Astrocyte of the cerebellum (primary cell): Measurements from ENCODE around the gene ATP2C2.

Source experiments
- DNase-seq: peaks from one replicate; pipeline ENCODE4 v3.0.0-alpha.2; 2011; ENCODE audit warnings: low read depth
- H3K4me3 ChIP-seq: 2 replicates; pipeline ENCODE4 v1.5.1; 2011; ENCODE audit warnings: mild to moderate bottlenecking, low read depth, low read length, moderate library complexity
- in situ Hi-C: cut with HindIII; loops from 2 replicates; pipeline ENCODE4 v1.10.0; 2017; ENCODE audit warnings: low sequenced_read_pairs
- TF ChIP-seq, protein P1 (sequence below): IDR thresholded peaks from 2 replicates; pipeline ENCODE4 v1.5.1; 2012; ENCODE audit warnings: low read length, low read depth, moderate library complexity, mild to moderate bottlenecking; ENCODE audit errors: missing control alignments

ATP2C2 gene

DNA sequence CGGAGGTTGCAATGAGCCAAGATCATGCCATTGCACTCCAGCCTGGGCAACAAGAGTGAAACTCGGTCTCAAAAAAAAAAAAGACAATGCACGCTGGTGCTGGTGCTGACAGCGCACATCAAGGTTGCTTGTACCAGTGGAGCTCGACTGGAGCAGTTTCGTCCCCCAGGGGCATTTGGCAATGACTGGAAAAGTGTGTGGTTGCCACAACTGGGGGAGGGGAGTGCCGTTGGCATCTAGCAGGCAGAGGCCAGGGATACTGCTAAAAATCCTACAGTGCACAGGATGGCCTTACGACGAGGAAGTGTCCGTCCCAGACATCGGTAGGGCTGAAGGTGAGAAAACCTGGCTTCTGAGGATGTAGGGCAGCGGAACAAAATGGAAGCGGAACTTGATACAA lies 133.7 kb downstream of the ATP2C2 start:
- DNase-seq, result no peak
- no peak overlapping the region for H3K4me3 ChIP-seq
- TF ChIP-seq, protein P1, sequence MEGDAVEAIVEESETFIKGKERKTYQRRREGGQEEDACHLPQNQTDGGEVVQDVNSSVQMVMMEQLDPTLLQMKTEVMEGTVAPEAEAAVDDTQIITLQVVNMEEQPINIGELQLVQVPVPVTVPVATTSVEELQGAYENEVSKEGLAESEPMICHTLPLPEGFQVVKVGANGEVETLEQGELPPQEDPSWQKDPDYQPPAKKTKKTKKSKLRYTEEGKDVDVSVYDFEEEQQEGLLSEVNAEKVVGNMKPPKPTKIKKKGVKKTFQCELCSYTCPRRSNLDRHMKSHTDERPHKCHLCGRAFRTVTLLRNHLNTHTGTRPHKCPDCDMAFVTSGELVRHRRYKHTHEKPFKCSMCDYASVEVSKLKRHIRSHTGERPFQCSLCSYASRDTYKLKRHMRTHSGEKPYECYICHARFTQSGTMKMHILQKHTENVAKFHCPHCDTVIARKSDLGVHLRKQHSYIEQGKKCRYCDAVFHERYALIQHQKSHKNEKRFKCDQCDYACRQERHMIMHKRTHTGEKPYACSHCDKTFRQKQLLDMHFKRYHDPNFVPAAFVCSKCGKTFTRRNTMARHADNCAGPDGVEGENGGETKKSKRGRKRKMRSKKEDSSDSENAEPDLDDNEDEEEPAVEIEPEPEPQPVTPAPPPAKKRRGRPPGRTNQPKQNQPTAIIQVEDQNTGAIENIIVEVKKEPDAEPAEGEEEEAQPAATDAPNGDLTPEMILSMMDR, result no peak
- in situ Hi-C loops, result loop anchor here (25.0 kb wide), 1 partner anchor 235 kb away; no protein-coding TSS in a partner anchor

DNA sequence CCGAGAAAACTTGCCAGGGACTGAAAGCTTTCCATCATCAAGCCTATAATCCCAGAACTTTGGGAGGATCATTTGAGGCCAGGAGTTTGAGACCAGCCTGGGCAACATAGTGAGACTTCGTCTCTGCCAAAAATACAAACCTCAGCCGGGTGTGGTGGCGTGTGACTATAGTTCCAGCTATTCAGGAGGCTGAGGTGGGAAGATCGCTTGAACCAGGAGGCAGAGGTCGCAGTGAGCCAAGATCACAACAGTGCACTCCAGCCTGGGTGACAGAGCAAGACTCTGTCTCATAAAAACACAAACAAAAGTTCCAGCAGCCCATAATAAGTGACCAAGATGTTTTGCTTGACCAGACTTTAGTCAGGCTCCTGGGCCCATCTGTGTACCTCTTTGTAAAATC lies 134.2 kb downstream of the ATP2C2 start:
- in situ Hi-C loops, result loop anchor here (25.0 kb wide), 1 partner anchor 235 kb away; no protein-coding TSS in a partner anchor

DNA sequence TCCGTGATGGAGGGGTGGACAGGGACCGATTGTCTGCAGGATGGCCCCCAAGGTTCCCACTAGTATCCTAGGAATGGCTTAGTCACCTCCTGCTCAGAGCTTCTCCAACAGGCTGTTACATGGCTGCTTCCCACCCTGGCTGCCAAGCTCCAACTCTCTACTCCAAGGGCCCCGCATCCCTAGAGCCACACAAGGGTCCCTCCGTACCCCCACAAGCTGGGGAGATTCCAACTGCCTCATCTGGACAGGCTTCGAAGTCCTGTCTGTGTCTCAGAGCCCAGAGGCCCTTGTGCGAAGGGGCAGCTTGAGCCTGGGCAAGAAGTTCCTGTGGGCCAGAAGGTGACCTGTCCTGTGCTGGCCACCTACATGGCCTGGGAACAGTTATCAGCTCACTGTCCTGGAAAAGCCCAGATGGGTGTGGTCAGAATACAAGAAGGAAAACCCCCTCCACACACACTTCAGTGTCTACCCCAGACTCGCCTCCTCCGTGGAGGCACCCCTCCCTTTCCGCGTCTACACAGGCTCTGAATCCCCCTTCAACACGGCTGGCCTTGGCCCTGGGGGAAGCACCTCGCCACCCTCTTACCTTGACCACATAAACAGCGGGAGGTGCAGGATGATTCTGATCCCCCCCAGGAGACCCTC lies 135.5 kb downstream of the ATP2C2 start:
- TF ChIP-seq, protein P1, result no peak
- no peak for DNase-seq
- peak overlapping the region; percentile 55 for H3K4me3 ChIP-seq
- in situ Hi-C loops, result loop anchor here (25.0 kb wide), 1 partner anchor 233 kb away; no protein-coding TSS in a partner anchor

More for the DNA sequence above, 134.2 kb downstream of the ATP2C2 start:
- no peak overlapping the region for H3K4me3 ChIP-seq
- TF ChIP-seq, protein P1, result no peak
- no peak for DNase-seq

DNA sequence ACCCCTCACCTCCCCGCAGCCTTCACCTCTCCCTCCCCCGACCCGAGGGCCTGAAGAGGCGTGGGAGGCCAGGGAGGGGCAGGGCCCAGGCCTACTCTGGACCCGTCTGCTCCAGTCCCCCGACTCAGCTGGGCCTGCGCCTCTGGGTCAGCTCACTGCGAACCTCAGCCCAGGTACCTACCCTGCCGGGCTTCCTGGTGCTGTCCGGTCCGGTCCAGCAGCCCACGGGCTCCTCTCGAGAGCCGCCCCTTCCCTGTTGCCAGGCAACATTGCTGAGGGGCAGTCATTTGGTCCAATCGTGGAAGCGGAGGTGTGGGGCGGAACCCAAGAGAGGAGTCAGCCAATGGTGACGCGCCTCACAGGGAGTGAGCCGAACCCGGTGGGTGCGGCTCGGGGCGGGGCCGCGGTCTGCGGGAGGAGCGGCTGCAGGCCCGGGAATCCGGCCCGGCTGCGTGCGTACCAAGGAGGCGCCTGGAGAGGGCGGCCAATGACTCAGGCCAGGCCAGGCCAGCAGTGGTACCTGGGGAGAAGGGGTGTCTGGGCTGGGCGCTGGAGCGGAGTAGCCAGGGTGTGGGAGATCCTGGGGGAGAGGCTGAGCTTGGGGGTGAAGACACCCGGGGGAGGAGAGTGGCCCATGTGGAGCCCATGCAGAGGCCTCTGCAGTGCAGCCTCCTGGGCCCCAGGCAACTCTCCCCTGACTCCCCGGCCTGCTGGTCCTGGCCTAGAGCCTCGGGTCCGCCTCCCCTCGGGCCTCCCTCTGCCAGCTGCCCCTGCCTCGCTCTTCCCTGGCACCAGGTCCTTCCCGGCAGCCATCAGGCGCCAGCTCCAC lies 136.3 kb downstream of the ATP2C2 start, which contains the start of gene MEAK7:
Gene MEAK7, minus strand, starts transcription at position 240 of the 829 bp plus-strand sequence. CDS start 6,573 bp downstream, outside the sequence.
- in situ Hi-C loops, result loop anchor here (25.0 kb wide), 1 partner anchor 233 kb away; no protein-coding TSS in a partner anchor
- TF ChIP-seq, protein P1, result no peak
- DNase-seq, result peak; percentile 97
- H3K4me3 ChIP-seq, result peak within 1 kb of the TSS; percentile 55

DNA sequence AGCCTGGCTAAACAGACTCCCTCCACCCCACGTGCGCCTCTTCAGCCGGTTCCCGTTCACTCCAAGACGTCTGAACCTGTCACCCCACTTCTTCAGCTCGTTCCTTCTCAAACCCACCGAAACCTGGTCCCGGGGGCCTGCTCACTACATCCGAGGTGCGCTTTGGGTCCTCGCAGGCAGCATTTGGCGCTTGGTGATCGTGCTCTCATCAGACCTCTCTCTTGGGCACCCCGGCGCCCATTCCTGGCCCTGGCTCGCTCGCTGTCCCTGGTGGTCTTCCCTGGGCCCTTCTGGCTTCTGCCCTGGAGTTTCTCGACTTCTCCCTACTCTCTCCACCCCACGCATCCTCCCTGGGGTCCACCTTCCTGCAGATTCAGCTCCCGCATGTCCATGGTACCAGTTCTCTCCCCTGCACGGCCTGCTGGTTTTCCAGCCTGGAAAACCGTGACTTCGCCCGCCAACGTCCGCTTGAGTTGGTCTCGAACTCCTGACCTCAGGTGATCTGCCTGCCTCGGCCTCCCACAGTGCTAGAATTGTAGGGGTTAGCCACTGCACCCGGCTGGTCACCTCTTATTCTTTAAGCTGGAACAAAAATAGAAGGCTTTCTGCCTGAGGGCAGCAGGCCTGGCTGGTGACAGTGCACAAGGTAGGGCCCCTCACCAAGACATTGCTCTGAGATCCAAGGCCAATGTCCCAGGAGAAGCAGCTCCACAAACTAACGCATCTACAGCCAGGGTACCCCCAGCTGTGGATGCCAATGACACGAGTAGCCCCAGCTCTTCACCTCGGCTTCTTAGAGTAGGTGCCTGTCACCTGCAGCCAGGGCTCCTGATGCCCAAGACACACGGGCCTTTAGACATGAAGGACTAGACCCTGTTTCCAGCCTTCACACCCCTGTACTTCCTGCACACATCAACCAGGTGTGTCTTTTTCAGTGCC lies 137.2 kb downstream of the ATP2C2 start:
- no peak for DNase-seq

More for the DNA sequence above, 137.2 kb downstream of the ATP2C2 start:
- H3K4me3 ChIP-seq, result peak overlapping the region; percentile 55
- TF ChIP-seq, protein P1, result no peak
- in situ Hi-C loops, result loop anchor here (25.0 kb wide), 1 partner anchor 232 kb away; no protein-coding TSS in a partner anchor
